Fibroblast of lung (primary cell): ENCODE results near the gene LOXL3. TPM values are rescaled to one million over a fixed set of nuclear protein-coding genes. Genes with fewer than 3 reads are reported as not detected.

Experiments used
- DNase-seq, 2 donors: peaks; one replicate each; pipeline versions ENCODE4 v3.0.0 to v3.0.0-alpha.2; 2010; ENCODE audit warnings: low read depth in 2 of 2
- H2AFZ ChIP-seq: 2 replicates; pipeline ENCODE4 v1.5.1; 2012; ENCODE audit warnings: low read length, control low read depth, inconsistent platforms
- H3K27ac ChIP-seq: 2 replicates; pipeline ENCODE4 v1.5.1; 2011; ENCODE audit warnings: low read length, control low read depth; ENCODE audit not compliant: insufficient read depth
- H3K27me3 ChIP-seq: 2 replicates; pipeline ENCODE4 v1.5.1; 2011; ENCODE audit warnings: mild to moderate bottlenecking, low read length; ENCODE audit not compliant: control insufficient read depth, insufficient read depth
- H3K36me3 ChIP-seq: 2 replicates; pipeline ENCODE4 v1.5.1; 2011; ENCODE audit warnings: low read length; ENCODE audit not compliant: control insufficient read depth, insufficient read depth
- H3K4me1 ChIP-seq: 2 replicates; pipeline ENCODE4 v1.5.1; 2011; ENCODE audit warnings: low read length; ENCODE audit not compliant: control insufficient read depth, insufficient read depth; ENCODE audit errors: extremely low read depth
- H3K4me2 ChIP-seq: 2 replicates; pipeline ENCODE4 v1.5.1; 2011; ENCODE audit warnings: low read length, control low read depth; ENCODE audit not compliant: insufficient read depth; ENCODE audit errors: extremely low read depth
- H3K4me3 ChIP-seq, 4 experiments: fragments of 200-600 bp in 1 of 4; sonication (generic) in 1 of 4; replicated peaks in 1 of 4; 2 replicates each; pipeline ENCODE4 v1.5.1; 2011 to 2016; ENCODE audit warnings: low read length in 4 of 4, low read depth in 3 of 4, mild to moderate bottlenecking in 3 of 4, control low read depth in 2 of 4, inconsistent platforms in 1 of 4, mixed read lengths in 1 of 4; ENCODE audit not compliant: insufficient read depth in 1 of 4; ENCODE audit errors: control extremely low read depth in 1 of 4
- H3K79me2 ChIP-seq: 2 replicates; pipeline ENCODE4 v1.5.1; 2012; ENCODE audit warnings: mild to moderate bottlenecking, low read length, inconsistent platforms; ENCODE audit not compliant: control insufficient read depth, insufficient read depth
- H3K9ac ChIP-seq: 2 replicates; pipeline ENCODE4 v1.5.1; 2011; ENCODE audit warnings: mild to moderate bottlenecking, low read length, control low read depth; ENCODE audit not compliant: insufficient read depth
- H3K9me3 ChIP-seq: 2 replicates; pipeline ENCODE4 v1.5.1; 2012; ENCODE audit warnings: low read depth, low read length; ENCODE audit not compliant: control insufficient read depth, insufficient read depth
- H4K20me1 ChIP-seq: 2 replicates; pipeline ENCODE4 v1.5.1; 2011; ENCODE audit warnings: low read length; ENCODE audit not compliant: control insufficient read depth, insufficient read depth; ENCODE audit errors: extremely low read depth
- EZH2 ChIP-seq: IDR thresholded peaks from 2 replicates; pipeline ENCODE4 v1.5.1; 2012; ENCODE audit warnings: low read length, control low read depth, mild to moderate bottlenecking; ENCODE audit errors: missing control alignments
- polyA plus RNA-seq, 2 donors: library from polyadenylated mRNA; depleted of rRNA in 1 of 2; stranded (reverse) in 1 of 2; unstranded in 1 of 2; fragments of >200 nt; gene quantifications; 2 replicates each; pipeline ENCODE4 v1.2.1, GENCODE V29; 2011 to 2012; ENCODE audit warnings: missing spikeins in 1 of 2
- total RNA-seq: library from RNA; depleted of rRNA; stranded (reverse); fragments of >200 nt; gene quantifications from 2 replicates; pipeline ENCODE4 v1.2.1, GENCODE V29; 2014
- TF ChIP-seq, protein P1 (sequence below), 2 donors: IDR thresholded peaks in 1 of 2; conservative IDR thresholded peaks in 1 of 2; 1 replicate in 1 of 2; 2 replicates in 1 of 2; pipeline ENCODE4 v1.5.1; 2011 to 2012; ENCODE audit warnings: low read length in 2 of 2, control low read depth in 1 of 2, inconsistent platforms in 1 of 2, low read depth in 1 of 2, mild to moderate bottlenecking in 1 of 2

Gene LOXL3
- total and polyA plus RNA-seq, 2 donors (not counting 1 experiment from before 2014, with no cell fraction given) = 20.6 to 26.4 TPM

DNA sequence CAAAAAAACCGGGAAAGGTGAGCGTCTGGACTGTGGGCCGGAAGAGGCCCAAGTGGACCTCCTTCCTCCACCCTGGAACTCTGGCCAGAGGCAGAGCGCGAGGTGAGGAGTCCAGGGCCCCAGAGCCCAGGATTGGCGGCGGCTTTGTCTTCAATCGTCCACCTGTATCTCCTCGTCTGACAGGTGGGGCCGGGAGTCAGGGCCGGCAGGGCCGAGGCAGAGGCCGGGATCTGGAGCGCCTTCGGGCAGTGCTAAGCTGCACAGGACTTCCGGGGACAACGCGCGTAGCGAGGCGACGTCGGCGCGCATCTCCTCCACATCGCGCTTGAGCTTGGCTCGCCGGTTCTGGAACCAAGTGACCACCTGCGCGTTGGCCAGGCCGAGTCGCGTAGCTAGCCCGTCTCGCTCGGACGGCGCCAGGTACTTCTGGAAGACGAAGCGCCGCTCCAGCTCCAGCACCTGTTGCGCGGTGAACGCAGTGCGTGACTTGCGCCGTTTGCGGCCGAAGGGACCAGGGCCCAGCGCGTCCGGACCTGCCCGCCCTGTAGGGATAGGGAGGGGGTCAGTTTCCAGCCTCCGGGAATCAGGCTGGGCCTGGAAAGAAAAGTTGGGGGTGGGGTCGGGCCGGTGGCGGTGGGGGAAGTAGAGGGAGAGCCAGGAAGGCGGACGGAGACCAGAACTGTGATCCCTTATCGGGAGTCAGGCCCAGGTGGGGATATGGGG, 55.8 kb downstream of the LOXL3 start:
- TF ChIP-seq, protein P1, sequence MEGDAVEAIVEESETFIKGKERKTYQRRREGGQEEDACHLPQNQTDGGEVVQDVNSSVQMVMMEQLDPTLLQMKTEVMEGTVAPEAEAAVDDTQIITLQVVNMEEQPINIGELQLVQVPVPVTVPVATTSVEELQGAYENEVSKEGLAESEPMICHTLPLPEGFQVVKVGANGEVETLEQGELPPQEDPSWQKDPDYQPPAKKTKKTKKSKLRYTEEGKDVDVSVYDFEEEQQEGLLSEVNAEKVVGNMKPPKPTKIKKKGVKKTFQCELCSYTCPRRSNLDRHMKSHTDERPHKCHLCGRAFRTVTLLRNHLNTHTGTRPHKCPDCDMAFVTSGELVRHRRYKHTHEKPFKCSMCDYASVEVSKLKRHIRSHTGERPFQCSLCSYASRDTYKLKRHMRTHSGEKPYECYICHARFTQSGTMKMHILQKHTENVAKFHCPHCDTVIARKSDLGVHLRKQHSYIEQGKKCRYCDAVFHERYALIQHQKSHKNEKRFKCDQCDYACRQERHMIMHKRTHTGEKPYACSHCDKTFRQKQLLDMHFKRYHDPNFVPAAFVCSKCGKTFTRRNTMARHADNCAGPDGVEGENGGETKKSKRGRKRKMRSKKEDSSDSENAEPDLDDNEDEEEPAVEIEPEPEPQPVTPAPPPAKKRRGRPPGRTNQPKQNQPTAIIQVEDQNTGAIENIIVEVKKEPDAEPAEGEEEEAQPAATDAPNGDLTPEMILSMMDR (conservative IDR thresholded peaks at IDR 0.05 in 1 of 2, IDR thresholded peaks at IDR 0.05 in 1 of 2; ENCODE audit: low read depth in 1 of 2, low read length in 2 of 2) = no peak
- no peak for TF ChIP-seq EZH2
- no peak for DNase-seq
- Histone ChIP-seq H3K27ac (no peak overlapping the region), H4K20me1 (no peaks in the 10 kb centered on the region), H3K9me3 (no peaks in the 10 kb centered on the region), H3K27me3 (no peaks in the 10 kb centered on the region), H3K79me2 (no peaks in the 10 kb centered on the region), H3K4me2 (peak overlapping the region; percentile 98), H3K4me3 (peak overlapping the region; percentile 44 to 58 (median 48)), H3K4me1 (peaks cover 7% of the 10 kb centered on the region), H3K36me3 (peaks cover 2% of the 10 kb centered on the region), H3K9ac (no peak overlapping the region), H2AFZ (peak overlapping the region; percentile 71)

DNA sequence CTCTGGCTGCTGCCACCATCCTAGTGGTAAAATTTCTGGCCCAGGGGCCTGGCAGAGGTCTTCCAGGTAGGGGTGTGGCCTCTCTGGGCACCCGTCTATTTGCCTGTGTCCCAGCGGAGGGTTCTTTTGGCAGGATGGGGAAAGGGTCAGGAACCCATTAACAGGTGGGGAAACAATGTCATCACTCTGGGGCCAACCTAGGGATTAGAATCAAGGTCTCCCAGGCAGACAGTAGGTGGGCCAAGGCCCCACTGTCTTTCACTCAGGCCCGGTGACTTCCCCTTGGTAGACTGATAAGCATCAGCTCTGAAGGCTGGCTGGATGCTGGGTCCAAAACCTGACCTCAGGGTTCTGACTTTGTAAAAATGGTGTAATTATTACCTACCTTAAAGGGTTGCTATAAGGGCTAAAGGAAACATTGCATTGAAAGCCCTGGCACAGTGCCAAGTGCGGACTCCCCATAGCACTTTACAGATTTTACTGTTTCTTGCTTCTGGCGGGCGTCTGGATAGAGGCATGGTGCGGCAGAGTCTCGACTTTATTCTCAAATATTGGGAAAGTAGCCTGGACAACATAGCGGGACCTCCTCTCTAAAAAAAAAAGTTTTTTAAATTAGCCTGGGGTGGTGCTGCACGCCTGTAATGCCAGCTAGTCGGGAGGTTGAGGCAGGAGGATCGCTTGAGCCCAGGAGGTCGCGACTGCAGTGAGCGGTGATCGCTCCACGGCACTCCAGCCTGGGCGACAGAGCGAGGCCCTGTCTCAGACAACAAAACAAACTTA, 56.6 kb downstream of the LOXL3 start:
- no peak for DNase-seq
- H3K4me1 ChIP-seq = peaks cover 7% of the 10 kb centered on the region
- no peak overlapping the region for H3K9ac ChIP-seq
- H4K20me1 ChIP-seq = no peaks in the 10 kb centered on the region
- no peak overlapping the region for H3K4me3 ChIP-seq
- H3K36me3 ChIP-seq = peaks cover 6% of the 10 kb centered on the region
- no peak overlapping the region for H3K4me2 ChIP-seq
- no peak for TF ChIP-seq EZH2
- TF ChIP-seq, protein P1 (conservative IDR thresholded peaks at IDR 0.05 in 1 of 2, IDR thresholded peaks at IDR 0.05 in 1 of 2; ENCODE audit: low read depth in 1 of 2, low read length in 2 of 2) = no peak
- no peak overlapping the region for H2AFZ ChIP-seq
- H3K79me2 ChIP-seq = no peaks in the 10 kb centered on the region
- H3K27me3 ChIP-seq = no peaks in the 10 kb centered on the region
- H3K27ac ChIP-seq = no peak overlapping the region
- H3K9me3 ChIP-seq = no peaks in the 10 kb centered on the region

DNA sequence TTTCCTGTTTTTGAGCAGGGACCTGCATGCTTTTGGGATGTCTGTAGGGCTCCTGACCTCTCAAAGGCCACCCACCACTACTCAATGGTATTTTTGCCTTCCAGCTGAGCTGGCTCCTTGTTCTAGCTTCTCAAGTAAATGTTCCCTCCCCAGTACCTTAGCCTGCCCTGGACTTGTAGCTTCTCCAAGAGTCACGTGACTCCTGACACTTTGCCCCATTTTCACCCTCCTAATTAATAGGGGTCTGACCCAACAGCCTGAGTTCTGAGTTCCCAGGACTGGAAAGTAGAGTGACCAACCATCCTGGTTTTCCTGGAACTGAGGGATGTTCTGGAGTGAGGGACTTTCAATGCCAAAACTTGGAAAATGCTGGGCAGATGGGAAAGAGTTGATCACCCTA, 58.3 kb downstream of the LOXL3 start:
- Histone ChIP-seq H3K36me3 (peaks cover 16% of the 10 kb centered on the region), H2AFZ (no peak overlapping the region), H3K4me1 (peaks cover 7% of the 10 kb centered on the region), H3K27ac (no peak overlapping the region), H3K4me2 (no peak overlapping the region), H3K79me2 (no peaks in the 10 kb centered on the region), H3K9me3 (no peaks in the 10 kb centered on the region), H3K9ac (no peak overlapping the region), H3K4me3 (no peak overlapping the region), H3K27me3 (no peaks in the 10 kb centered on the region), H4K20me1 (no peaks in the 10 kb centered on the region)
- TF ChIP-seq EZH2 = no peak
- TF ChIP-seq, protein P1 (conservative IDR thresholded peaks at IDR 0.05 in 1 of 2, IDR thresholded peaks at IDR 0.05 in 1 of 2; ENCODE audit: low read depth in 1 of 2, low read length in 2 of 2) = no peak
- DNase-seq = no peak
